Esophagus muscularis mucosa (tissue), 4 donors: ENCODE results near the gene LPCAT3. TPM values are rescaled to one million over a fixed set of nuclear protein-coding genes. Genes with fewer than 3 reads are reported as not detected.

Source experiments
- DNase-seq: peaks from one replicate; pipeline ENCODE4 v3.0.0-alpha.2; 2017; ENCODE audit errors: extremely low spot score
- H3K27ac ChIP-seq, 4 donors: fragments of 200-600 bp; sonication (generic); replicated peaks in 1 of 4; 1 replicate in 3 of 4; 2 replicates in 1 of 4; pipeline ENCODE4 v1.5.1; 2016 to 2019; ENCODE audit warnings: mild to moderate bottlenecking in 1 of 4
- H3K27me3 ChIP-seq, 4 donors: fragments of 200-600 bp; sonication (generic); one replicate each; pipeline versions ENCODE4 v1.5.1 to v1.6.0; 2016 to 2019
- H3K36me3 ChIP-seq, 4 donors: fragments of 200-600 bp; sonication (generic); one replicate each; pipeline ENCODE4 v1.5.1; 2016 to 2019
- H3K4me1 ChIP-seq, 4 donors: fragments of 200-600 bp; sonication (generic); one replicate each; pipeline ENCODE4 v1.5.1; 2016 to 2019
- H3K4me3 ChIP-seq, 4 donors: fragments of 200-600 bp; sonication (generic); 1 replicate in 2 of 4; 2 replicates in 2 of 4; pipeline ENCODE4 v1.5.1; 2016 to 2019; ENCODE audit warnings: mild to moderate bottlenecking in 4 of 4, moderate library complexity in 1 of 4
- H3K9me3 ChIP-seq, 4 donors: fragments of 200-600 bp; sonication (generic); 1 replicate in 3 of 4; 2 replicates in 1 of 4; pipeline ENCODE4 v1.5.1; 2016 to 2019
- EP300 ChIP-seq: sonication (generic); formaldehyde crosslinking; IDR thresholded peaks from one replicate; pipeline ENCODE4 v1.6.1; 2017; ENCODE audit warnings: antibody characterized with exemption
- POLR2A ChIP-seq: fragments of 450-650 bp; IDR thresholded peaks from one replicate; pipeline ENCODE4 v1.6.1; 2017; ENCODE audit warnings: antibody characterized with exemption, moderate library complexity, mild to moderate bottlenecking, low read depth
- POLR2AphosphoS5 ChIP-seq, 2 donors: sonication (generic); formaldehyde crosslinking; IDR thresholded peaks; one replicate each; pipeline ENCODE4 v1.6.1; 2017; ENCODE audit warnings: antibody characterized with exemption in 2 of 2
- WGBS: methylation state at CpG from one replicate; pipeline ENCODE4 v1.1.5; 2018; 5-methylcytosine and 5-hydroxymethylcytosine counted together
- intact Hi-C: fragments of 100-400 bp; cut with DNase I; formaldehyde crosslinking; loops from one replicate; pipeline ENCODE4 v1.15.1; 2023
- total RNA-seq, 4 donors: library from RNA; depleted of rRNA; stranded (reverse); fragments of >200 nt; gene quantifications; one replicate each; pipeline versions ENCODE4 v1.1.0 to v1.2.1, GENCODE V29; 2016
- TF ChIP-seq, protein P1 (sequence below), 3 experiments: fragments of 200-600 bp in 2 of 3; fragments of 450-650 bp in 1 of 3; sonication (generic) in 2 of 3; IDR thresholded peaks; one replicate each; pipeline ENCODE4 v1.5.1; 2017 to 2019; ENCODE audit warnings: antibody characterized with exemption in 3 of 3, mild to moderate bottlenecking in 2 of 3, moderate library complexity in 1 of 3

The LPCAT3 gene
- total RNA-seq, 4 donors from 2014 or later: 21.6 to 33.3 (median 26.2) TPM

DNA sequence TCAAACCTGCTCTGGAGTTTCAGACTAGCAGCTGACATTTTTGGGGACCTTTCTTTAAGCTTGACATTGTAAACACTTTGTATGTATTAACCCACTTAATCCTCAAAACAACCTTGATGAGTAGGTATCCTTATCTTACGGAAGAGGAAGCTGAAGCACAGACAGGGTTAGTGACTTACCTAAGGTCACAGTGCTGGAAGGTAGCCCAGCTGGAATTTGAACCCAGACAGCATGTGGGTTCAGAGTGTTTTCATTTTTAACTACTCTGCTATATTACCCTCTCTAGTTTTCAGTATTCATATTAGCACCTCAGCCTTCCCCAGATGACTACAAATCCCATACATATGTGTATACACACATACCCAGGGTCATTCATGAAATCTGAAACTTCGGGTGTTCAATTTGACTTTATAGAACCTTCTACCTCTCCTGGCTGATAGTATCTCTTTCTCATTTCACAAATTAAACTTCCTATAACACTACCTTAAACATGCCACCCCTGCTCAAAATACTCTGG, 13.9 kb downstream of the LPCAT3 start:
- no peak for DNase-seq
- Histone ChIP-seq H3K27ac (no peak overlapping the region), H3K4me3 (no peak overlapping the region), H3K4me1 (peaks cover 0 to 7% (median 0%) of the 10 kb centered on the region in 4 donors), H3K9me3 (no peaks in the 10 kb centered on the region), H3K27me3 (no peaks in the 10 kb centered on the region), H3K36me3 (peaks cover 0 to 15% (median 8%) of the 10 kb centered on the region in 4 donors)
- intact Hi-C loops: no loop called here
- no peak for TF ChIP-seq EP300
- no peak for TF ChIP-seq POLR2AphosphoS5 (IDR thresholded peaks at IDR 0.05)
- TF ChIP-seq, protein P1, sequence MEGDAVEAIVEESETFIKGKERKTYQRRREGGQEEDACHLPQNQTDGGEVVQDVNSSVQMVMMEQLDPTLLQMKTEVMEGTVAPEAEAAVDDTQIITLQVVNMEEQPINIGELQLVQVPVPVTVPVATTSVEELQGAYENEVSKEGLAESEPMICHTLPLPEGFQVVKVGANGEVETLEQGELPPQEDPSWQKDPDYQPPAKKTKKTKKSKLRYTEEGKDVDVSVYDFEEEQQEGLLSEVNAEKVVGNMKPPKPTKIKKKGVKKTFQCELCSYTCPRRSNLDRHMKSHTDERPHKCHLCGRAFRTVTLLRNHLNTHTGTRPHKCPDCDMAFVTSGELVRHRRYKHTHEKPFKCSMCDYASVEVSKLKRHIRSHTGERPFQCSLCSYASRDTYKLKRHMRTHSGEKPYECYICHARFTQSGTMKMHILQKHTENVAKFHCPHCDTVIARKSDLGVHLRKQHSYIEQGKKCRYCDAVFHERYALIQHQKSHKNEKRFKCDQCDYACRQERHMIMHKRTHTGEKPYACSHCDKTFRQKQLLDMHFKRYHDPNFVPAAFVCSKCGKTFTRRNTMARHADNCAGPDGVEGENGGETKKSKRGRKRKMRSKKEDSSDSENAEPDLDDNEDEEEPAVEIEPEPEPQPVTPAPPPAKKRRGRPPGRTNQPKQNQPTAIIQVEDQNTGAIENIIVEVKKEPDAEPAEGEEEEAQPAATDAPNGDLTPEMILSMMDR (IDR thresholded peaks at IDR 0.05): no peak
- TF ChIP-seq POLR2A: no peak
- 81% methylated on average over 2 of the region's 2 CpGs for WGBS

DNA sequence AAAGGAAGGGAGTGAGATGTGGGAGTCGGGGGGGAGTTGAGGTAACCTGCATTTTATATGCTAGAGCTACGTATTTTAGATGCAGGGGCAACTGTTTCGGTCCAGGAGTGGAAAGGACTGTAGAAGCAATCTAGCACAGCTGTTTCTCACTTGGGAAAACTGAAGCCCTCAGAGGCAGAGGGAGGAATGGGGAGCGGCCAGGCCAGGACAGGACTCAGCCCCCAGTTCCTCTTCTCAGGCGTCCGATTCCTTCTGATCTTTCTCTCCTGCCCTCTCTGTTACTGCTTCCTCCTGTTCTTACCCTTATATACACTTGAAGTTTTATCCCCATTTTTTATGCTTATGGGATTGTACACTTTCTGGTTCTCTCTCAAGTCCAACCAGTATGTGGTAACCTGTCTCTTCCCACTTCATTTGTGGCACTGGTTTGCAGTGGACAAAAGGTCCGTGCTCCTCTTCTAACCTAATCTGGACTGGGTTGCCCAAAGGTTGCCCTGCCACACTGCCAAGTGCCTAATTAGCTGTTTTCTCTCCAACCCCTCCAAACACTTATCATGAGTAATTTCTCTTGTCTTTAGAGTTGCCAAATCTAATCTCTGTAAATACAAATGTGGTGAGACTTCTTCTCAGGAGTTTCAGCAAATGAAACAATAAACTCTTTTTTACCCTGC, 16.2 kb downstream of the LPCAT3 start:
- Histone ChIP-seq H3K27ac (no peak overlapping the region), H3K36me3 (peaks cover 13 to 29% (median 18%) of the 10 kb centered on the region in 4 donors), H3K9me3 (no peaks in the 10 kb centered on the region), H3K4me1 (no peaks in the 10 kb centered on the region), H3K4me3 (no peak overlapping the region), H3K27me3 (no peaks in the 10 kb centered on the region)
- intact Hi-C loops: no loop called here
- DNase-seq: no peak
- TF ChIP-seq POLR2A (no peak), POLR2AphosphoS5 (IDR thresholded peaks at IDR 0.05) (no peak), EP300 (no peak)
- TF ChIP-seq, protein P1 (IDR thresholded peaks at IDR 0.05): no peak
- WGBS: 83% methylated on average over 7 of the region's 7 CpGs

DNA sequence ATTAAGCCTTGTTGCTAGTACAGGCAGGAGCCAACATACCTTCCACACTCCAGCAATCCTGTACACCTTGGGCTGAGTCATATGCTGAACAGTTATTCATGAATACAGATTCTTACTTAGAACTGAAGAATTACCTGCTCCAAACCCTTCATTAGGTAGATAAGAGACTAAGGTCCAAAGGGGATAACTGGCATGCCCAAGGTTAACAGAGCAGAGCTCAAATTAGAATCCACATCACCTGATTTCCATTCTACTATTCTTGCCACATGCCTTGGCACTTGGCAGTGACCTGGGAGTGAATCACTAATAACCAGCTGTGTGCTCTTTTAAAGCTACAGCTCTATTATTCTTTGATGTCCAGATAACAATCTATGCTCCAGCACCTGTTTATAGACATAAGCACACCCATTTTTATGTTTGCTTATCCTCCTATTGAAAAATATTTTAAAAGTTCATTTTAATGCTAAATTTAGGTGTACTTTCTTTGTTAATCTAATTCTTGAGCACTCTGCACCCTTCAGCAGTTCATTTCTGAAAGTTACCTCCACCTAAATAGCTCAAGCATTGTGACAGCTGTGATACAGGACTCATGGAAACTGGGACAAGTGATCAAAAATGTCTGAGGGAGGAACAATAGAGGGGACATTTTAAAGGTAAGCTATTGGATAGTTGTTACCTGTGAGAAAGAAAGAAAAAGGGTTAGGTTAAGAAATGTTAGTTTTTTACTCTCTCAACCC, 19.4 kb downstream of the LPCAT3 start:
- no peak overlapping the region for H3K4me3 ChIP-seq
- H3K4me1 ChIP-seq: no peaks in the 10 kb centered on the region
- DNase-seq: no peak
- H3K27ac ChIP-seq: no peak overlapping the region
- TF ChIP-seq EP300: no peak
- TF ChIP-seq POLR2AphosphoS5 (IDR thresholded peaks at IDR 0.05): no peak
- no peak for TF ChIP-seq POLR2A
- TF ChIP-seq, protein P1 (IDR thresholded peaks at IDR 0.05): no peak
- intact Hi-C loops: no loop called here
- H3K9me3 ChIP-seq: no peaks in the 10 kb centered on the region
- H3K27me3 ChIP-seq: no peaks in the 10 kb centered on the region
- H3K36me3 ChIP-seq: peaks cover 14 to 49% (median 22%) of the 10 kb centered on the region in 4 donors

DNA sequence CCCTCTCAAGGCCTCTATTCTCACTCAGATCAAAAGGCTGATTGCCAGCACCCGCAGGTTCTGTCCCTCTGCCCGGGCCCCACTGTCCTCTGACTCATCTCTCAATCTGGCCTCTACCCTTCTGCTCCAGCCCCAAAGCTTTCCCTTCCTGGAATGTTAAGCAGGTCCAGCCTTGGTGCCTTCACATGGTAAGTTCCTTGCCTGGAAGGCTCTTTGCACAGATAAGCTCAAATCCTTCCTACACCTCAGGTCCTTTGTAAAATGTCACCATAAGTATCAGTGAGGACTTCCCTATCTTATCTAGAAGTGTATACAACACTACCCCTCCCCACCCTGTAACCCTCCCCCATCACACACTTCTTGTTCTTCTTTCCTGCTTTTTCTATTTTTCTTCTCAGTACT, 22.2 kb downstream of the LPCAT3 start:
- Histone ChIP-seq H3K27ac (no peak overlapping the region), H3K36me3 (peaks cover 14 to 52% (median 24%) of the 10 kb centered on the region in 4 donors), H3K4me1 (no peaks in the 10 kb centered on the region), H3K4me3 (no peak overlapping the region), H3K9me3 (no peaks in the 10 kb centered on the region), H3K27me3 (no peaks in the 10 kb centered on the region)
- 67% methylated on average over 2 of the region's 2 CpGs for WGBS
- TF ChIP-seq POLR2A (no peak), POLR2AphosphoS5 (IDR thresholded peaks at IDR 0.05) (no peak), EP300 (no peak)
- TF ChIP-seq, protein P1 (IDR thresholded peaks at IDR 0.05): no peak
- no peak for DNase-seq
- intact Hi-C loops: no loop called here
